ENCODE measurements around the gene B4GALNT3.

B4GALNT3 gene

DNA sequence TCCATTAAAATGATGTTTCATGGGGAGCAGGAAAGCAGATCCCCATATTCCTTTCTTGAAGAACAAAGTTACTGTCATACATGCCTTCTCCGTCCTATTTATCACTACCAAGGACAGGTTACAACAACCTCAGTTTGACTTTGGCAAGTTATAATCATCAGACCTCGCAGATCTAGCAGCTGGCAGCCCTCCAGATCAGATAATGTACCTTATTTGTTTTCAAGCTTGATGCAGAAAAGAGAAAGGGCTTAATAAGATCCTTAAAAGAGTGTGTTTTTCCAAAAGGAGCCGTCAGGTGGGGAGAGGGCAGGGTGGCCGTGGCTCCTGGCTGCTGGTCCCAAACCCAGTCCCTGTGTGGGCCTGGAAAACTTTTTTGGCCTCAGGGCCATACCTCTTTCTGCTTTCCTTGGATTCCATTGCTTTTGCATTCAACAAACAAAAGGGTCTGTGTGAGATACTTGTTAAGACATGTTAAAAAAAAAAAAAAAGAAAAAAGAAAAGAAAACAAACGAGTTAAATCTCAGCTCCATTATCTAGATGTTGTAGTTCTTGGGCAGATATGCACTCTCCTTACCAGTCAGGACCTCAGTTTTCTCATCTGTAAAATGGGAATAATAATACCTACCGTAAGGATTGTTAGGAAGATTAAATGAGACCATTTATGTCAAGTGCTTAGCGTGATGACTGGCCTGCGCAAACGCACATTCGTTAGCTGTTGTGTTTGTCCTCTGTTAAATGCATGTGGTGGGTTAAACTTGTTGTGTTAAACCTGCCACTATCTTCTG lies 64.6 kb downstream of the B4GALNT3 start:
- no peak overlapping the region for H4K91ac ChIP-seq (ENCODE audit: low read length)
- H3K79me1 ChIP-seq (replicated peaks; ENCODE audit: low read length, poor library complexity, severe bottlenecking), result no peaks in the 10 kb centered on the region
- no peaks in the 10 kb centered on the region for H3K4me1 ChIP-seq (ENCODE audit: control insufficient read depth, insufficient read depth, low read depth, low read length)
- H2BK5ac ChIP-seq (ENCODE audit: low read depth, low read length, poor library complexity, severe bottlenecking), result no peak overlapping the region
- no peak overlapping the region for H3K23ac ChIP-seq (ENCODE audit: low read length in 2 of 2)
- H2BK15ac ChIP-seq (ENCODE audit: low read depth, poor library complexity, severe bottlenecking), result no peak overlapping the region
- no peak overlapping the region for H3K27ac ChIP-seq (ENCODE audit: low read length, poor library complexity, severe bottlenecking)
- H3K4me3 ChIP-seq (ENCODE audit: insufficient read depth in 1 of 2, low read depth in 1 of 2, low read length in 2 of 2), result no peak overlapping the region
- no peak for DNase-seq
- no peak overlapping the region for H2BK120ac ChIP-seq (ENCODE audit: low read depth, low read length)
- 88% methylated on average over 10 of the region's 10 CpGs for WGBS
- H4K8ac ChIP-seq (ENCODE audit: low read length), result no peak overlapping the region
- no peak overlapping the region for H3K4ac ChIP-seq (ENCODE audit: low read depth in 1 of 2, low read length in 2 of 2)
- H3K9me3 ChIP-seq (ENCODE audit: control insufficient read depth, low read length), result no peaks in the 10 kb centered on the region
- H2BK12ac ChIP-seq (ENCODE audit: low read length in 2 of 2), result no peak overlapping the region
- peaks cover 28 to 56% of the 10 kb centered on the region in 2 experiments for H3K27me3 ChIP-seq (ENCODE audit: control insufficient read depth in 1 of 2, insufficient read depth in 1 of 2, low read length in 2 of 2)
- no peak overlapping the region for H2AFZ ChIP-seq (ENCODE audit: low read depth, low read length)
- H3K9ac ChIP-seq (ENCODE audit: low read length), result no peak overlapping the region
- no peak overlapping the region for H3K18ac ChIP-seq (ENCODE audit: low read depth in 1 of 2, low read length in 2 of 2)
- no peaks in the 10 kb centered on the region for H3K36me3 ChIP-seq (ENCODE audit: control insufficient read depth in 1 of 2, insufficient read depth in 2 of 2, low read depth in 1 of 2, low read length in 2 of 2)
- no peak overlapping the region for H3K4me2 ChIP-seq (ENCODE audit: low read length, poor library complexity, severe bottlenecking)
- no peak overlapping the region for H2AK5ac ChIP-seq (ENCODE audit: low read length, severe bottlenecking)
- no peak overlapping the region for H3K14ac ChIP-seq (ENCODE audit: low read length in 2 of 2)

DNA sequence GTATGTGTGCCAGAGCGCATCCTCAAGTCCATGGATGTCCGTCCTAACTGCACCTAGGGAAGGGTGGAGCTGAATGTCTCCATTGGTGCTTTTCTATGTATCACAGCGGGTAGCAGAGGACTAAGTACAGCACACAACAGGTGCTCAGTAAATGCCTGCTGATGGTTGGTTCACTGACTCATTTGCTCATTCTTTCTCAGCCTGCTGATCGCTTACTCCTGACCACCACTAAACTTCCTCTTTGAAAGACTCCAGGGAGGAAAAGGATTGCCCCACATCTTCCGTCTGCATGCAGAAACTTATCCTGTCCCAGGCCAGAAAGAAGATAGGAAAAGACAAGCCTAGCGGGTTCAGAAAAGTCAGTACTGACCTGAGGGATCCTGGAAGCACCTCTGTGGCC lies 66.3 kb downstream of the B4GALNT3 start:
- H3K36me3 ChIP-seq (ENCODE audit: control insufficient read depth in 1 of 2, insufficient read depth in 2 of 2, low read depth in 1 of 2, low read length in 2 of 2), result no peaks in the 10 kb centered on the region
- no peaks in the 10 kb centered on the region for H3K79me1 ChIP-seq (replicated peaks; ENCODE audit: low read length, poor library complexity, severe bottlenecking)
- no peak overlapping the region for H3K4me2 ChIP-seq (ENCODE audit: low read length, poor library complexity, severe bottlenecking)
- no peak for DNase-seq
- no peak overlapping the region for H2BK5ac ChIP-seq (ENCODE audit: low read depth, low read length, poor library complexity, severe bottlenecking)
- no peak overlapping the region for H3K18ac ChIP-seq (ENCODE audit: low read depth in 1 of 2, low read length in 2 of 2)
- no peaks in the 10 kb centered on the region for H3K9me3 ChIP-seq (ENCODE audit: control insufficient read depth, low read length)
- peaks cover 12 to 39% of the 10 kb centered on the region in 2 experiments for H3K27me3 ChIP-seq (ENCODE audit: control insufficient read depth in 1 of 2, insufficient read depth in 1 of 2, low read length in 2 of 2)
- H4K8ac ChIP-seq (ENCODE audit: low read length), result no peak overlapping the region
- no peak overlapping the region for H2AFZ ChIP-seq (ENCODE audit: low read depth, low read length)
- no peak overlapping the region for H4K91ac ChIP-seq (ENCODE audit: low read length)
- no peaks in the 10 kb centered on the region for H3K4me1 ChIP-seq (ENCODE audit: control insufficient read depth, insufficient read depth, low read depth, low read length)
- H2BK15ac ChIP-seq (ENCODE audit: low read depth, poor library complexity, severe bottlenecking), result no peak overlapping the region
- WGBS, result 91% methylated on average over 6 of the region's 6 CpGs
- no peak overlapping the region for H2BK120ac ChIP-seq (ENCODE audit: low read depth, low read length)
- no peak overlapping the region for H3K23ac ChIP-seq (ENCODE audit: low read length in 2 of 2)
- no peak overlapping the region for H3K9ac ChIP-seq (ENCODE audit: low read length)
- no peak overlapping the region for H2AK5ac ChIP-seq (ENCODE audit: low read length, severe bottlenecking)
- H3K4me3 ChIP-seq (ENCODE audit: insufficient read depth in 1 of 2, low read depth in 1 of 2, low read length in 2 of 2), result no peak overlapping the region
- no peak overlapping the region for H3K4ac ChIP-seq (ENCODE audit: low read depth in 1 of 2, low read length in 2 of 2)
- no peak overlapping the region for H3K27ac ChIP-seq (ENCODE audit: low read length, poor library complexity, severe bottlenecking)
- no peak overlapping the region for H2BK12ac ChIP-seq (ENCODE audit: low read length in 2 of 2)
- H3K14ac ChIP-seq (ENCODE audit: low read length in 2 of 2), result no peak overlapping the region

DNA sequence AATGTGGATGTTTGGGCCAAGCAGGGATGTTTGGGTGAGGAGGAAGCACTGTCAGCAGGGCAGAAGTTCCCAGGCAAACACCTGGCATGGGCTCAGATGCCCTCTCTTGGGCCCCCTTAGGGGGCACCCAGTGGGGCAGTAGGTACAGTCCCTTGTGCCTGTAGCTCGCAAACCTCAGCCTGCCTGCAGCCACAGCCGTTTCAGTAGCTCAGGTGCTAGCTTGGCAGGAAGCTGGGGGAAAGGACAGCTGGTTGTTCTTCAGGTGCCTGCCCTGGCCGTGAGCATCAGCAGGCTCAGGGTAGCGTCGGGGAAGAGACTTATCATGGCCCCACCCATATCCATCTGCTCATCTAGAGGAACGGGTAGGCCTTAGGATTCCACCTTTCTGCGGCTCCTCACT lies 67.5 kb downstream of the B4GALNT3 start:
- H3K9ac ChIP-seq (ENCODE audit: low read length), result no peak overlapping the region
- H2BK120ac ChIP-seq (ENCODE audit: low read depth, low read length), result no peak overlapping the region
- no peak overlapping the region for H2BK15ac ChIP-seq (ENCODE audit: low read depth, poor library complexity, severe bottlenecking)
- no peak overlapping the region for H2BK5ac ChIP-seq (ENCODE audit: low read depth, low read length, poor library complexity, severe bottlenecking)
- H3K18ac ChIP-seq (ENCODE audit: low read depth in 1 of 2, low read length in 2 of 2), result no peak overlapping the region
- H3K4me1 ChIP-seq (ENCODE audit: control insufficient read depth, insufficient read depth, low read depth, low read length), result no peaks in the 10 kb centered on the region
- H3K27ac ChIP-seq (ENCODE audit: low read length, poor library complexity, severe bottlenecking), result no peak overlapping the region
- H3K4me2 ChIP-seq (ENCODE audit: low read length, poor library complexity, severe bottlenecking), result no peak overlapping the region
- H2AFZ ChIP-seq (ENCODE audit: low read depth, low read length), result no peak overlapping the region
- peaks cover 4% of the 10 kb centered on the region for H3K9me3 ChIP-seq (ENCODE audit: control insufficient read depth, low read length)
- H3K36me3 ChIP-seq (ENCODE audit: control insufficient read depth in 1 of 2, insufficient read depth in 2 of 2, low read depth in 1 of 2, low read length in 2 of 2), result no peaks in the 10 kb centered on the region
- 83% methylated on average over 5 of the region's 7 CpGs for WGBS
- no peak overlapping the region for H2BK12ac ChIP-seq (ENCODE audit: low read length in 2 of 2)
- H2AK5ac ChIP-seq (ENCODE audit: low read length, severe bottlenecking), result no peak overlapping the region
- H3K4ac ChIP-seq (ENCODE audit: low read depth in 1 of 2, low read length in 2 of 2), result no peak overlapping the region
- no peak overlapping the region for H3K14ac ChIP-seq (ENCODE audit: low read length in 2 of 2)
- H4K91ac ChIP-seq (ENCODE audit: low read length), result no peak overlapping the region
- no peak for DNase-seq
- no peaks in the 10 kb centered on the region for H3K79me1 ChIP-seq (replicated peaks; ENCODE audit: low read length, poor library complexity, severe bottlenecking)
- no peak overlapping the region for H4K8ac ChIP-seq (ENCODE audit: low read length)
- peaks cover under 1 to 28% of the 10 kb centered on the region in 2 experiments for H3K27me3 ChIP-seq (ENCODE audit: control insufficient read depth in 1 of 2, insufficient read depth in 1 of 2, low read length in 2 of 2)
- no peak overlapping the region for H3K23ac ChIP-seq (ENCODE audit: low read length in 2 of 2)
- H3K4me3 ChIP-seq (ENCODE audit: insufficient read depth in 1 of 2, low read depth in 1 of 2, low read length in 2 of 2), result no peak overlapping the region

DNA sequence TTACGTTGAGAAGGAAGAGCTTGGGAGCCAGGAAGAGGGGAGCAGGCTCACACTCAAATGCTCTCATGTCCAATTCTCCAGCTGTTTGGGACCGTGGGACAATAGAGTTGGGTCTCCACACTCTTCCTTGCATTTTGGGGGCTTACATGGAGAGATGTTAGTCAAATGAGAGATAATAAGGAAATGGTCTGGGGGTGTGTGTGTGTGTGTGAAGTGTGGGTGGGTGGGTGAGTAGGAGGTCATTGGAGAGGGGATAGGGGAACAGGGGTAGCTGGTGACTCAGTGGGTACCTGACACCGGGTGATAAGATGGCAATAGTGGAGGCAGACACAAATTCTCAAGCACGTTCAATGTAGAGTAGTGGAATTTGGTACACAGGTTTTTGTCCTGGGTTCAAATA lies 68.0 kb downstream of the B4GALNT3 start:
- Histone ChIP-seq H3K4me1 (ENCODE audit: control insufficient read depth, insufficient read depth, low read depth, low read length) (no peaks in the 10 kb centered on the region), H4K91ac (ENCODE audit: low read length) (no peak overlapping the region), H3K79me1 (replicated peaks; ENCODE audit: low read length, poor library complexity, severe bottlenecking) (no peaks in the 10 kb centered on the region), H3K18ac (ENCODE audit: low read depth in 1 of 2, low read length in 2 of 2) (no peak overlapping the region), H3K14ac (ENCODE audit: low read length in 2 of 2) (no peak overlapping the region), H2BK15ac (ENCODE audit: low read depth, poor library complexity, severe bottlenecking) (no peak overlapping the region), H3K9me3 (ENCODE audit: control insufficient read depth, low read length) (peaks cover 8% of the 10 kb centered on the region), H3K23ac (ENCODE audit: low read length in 2 of 2) (no peak overlapping the region), H2AK5ac (ENCODE audit: low read length, severe bottlenecking) (no peak overlapping the region), H3K4me2 (ENCODE audit: low read length, poor library complexity, severe bottlenecking) (no peak overlapping the region), H3K27me3 (ENCODE audit: control insufficient read depth in 1 of 2, insufficient read depth in 1 of 2, low read length in 2 of 2) (peaks cover 0 to 25% of the 10 kb centered on the region in 2 experiments), H3K4me3 (ENCODE audit: insufficient read depth in 1 of 2, low read depth in 1 of 2, low read length in 2 of 2) (no peak overlapping the region), H2BK120ac (ENCODE audit: low read depth, low read length) (no peak overlapping the region), H3K4ac (ENCODE audit: low read depth in 1 of 2, low read length in 2 of 2) (no peak overlapping the region), H2BK12ac (ENCODE audit: low read length in 2 of 2) (no peak overlapping the region), H4K8ac (ENCODE audit: low read length) (no peak overlapping the region), H3K36me3 (ENCODE audit: control insufficient read depth in 1 of 2, insufficient read depth in 2 of 2, low read depth in 1 of 2, low read length in 2 of 2) (no peaks in the 10 kb centered on the region), H2AFZ (ENCODE audit: low read depth, low read length) (no peak overlapping the region), H3K27ac (ENCODE audit: low read length, poor library complexity, severe bottlenecking) (no peak overlapping the region), H3K9ac (ENCODE audit: low read length) (no peak overlapping the region), H2BK5ac (ENCODE audit: low read depth, low read length, poor library complexity, severe bottlenecking) (no peak overlapping the region)
- DNase-seq, result no peak
- WGBS, result 91% methylated on average over 4 of the region's 4 CpGs

Data from mesenchymal stem cell (in vitro differentiated cells and primary cell).